ENCODE measurements around the gene SH3GL3.

Gene SH3GL3

GRCh38 chr15:83470887-83471286 lies 23.7 kb downstream of the SH3GL3 start:
- DNase-seq = no peak

GRCh38 chr15:83471307-83471866 lies 24.2 kb downstream of the SH3GL3 start:
- DNase-seq = no peak

DNA sequence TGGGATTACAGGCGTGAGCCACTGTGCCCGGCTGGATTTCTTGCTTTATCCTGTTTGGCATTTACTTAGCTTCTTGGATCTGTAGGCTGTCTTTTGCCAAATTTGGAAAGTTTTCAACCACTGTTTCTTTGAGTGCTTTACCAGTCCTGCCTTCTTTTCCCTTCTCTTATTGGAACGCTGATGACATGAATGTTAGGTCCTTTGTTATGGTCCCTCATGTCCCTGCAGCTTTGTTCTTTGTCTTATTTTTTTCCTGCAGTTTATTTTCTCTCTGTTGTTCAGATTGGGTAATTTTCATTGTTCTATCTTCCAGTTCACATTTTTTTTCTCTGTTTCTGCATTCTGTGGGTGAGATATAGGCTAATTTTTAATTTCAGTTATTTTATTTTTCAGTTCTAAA lies 25.0 kb downstream of the SH3GL3 start:
- DNase-seq = no peak

DNA sequence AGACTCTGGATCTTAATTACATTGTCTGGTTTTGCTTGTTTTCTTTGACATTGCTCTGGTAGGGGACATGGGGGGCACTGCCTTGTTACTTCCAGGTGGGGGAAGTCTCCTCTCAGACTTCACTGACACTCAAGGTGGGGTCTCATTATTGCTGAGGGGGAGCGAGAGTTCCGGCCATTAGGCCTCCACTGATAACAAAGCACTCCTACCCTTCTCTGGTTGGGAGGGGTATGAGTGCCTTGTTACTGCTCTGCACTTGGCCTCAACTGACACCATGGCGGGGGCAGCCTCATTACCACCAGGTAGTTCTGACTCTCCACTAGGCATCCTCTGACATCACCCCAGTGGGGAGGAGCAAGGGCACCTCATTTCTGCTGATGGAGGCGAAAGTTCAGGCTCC lies 25.7 kb downstream of the SH3GL3 start:
- no peak for DNase-seq

DNA sequence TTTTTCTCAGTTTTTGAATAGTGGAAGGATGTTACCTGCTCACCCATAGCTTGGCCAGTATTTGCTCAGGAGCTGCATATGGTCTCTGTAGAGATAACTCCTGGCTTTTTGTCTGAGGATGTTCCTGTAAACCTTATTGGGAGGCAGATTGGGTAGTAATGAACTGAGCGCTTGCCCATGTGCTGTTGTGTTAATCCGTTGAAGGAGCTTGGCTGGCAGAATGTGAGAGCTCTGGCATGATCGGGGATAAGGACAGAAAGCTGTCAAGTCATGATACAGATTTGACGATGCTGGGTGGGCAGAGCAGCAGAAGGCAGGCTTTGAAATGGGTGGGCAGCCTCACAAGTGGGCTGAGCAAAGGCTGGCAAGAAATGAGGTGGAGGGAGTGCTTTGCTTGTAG lies 27.4 kb downstream of the SH3GL3 start:
- no peak for DNase-seq

- DNase-seq = no peak
Observed at GRCh38 chr15:83475551-83475950, 28.4 kb downstream of the SH3GL3 start.

DNA sequence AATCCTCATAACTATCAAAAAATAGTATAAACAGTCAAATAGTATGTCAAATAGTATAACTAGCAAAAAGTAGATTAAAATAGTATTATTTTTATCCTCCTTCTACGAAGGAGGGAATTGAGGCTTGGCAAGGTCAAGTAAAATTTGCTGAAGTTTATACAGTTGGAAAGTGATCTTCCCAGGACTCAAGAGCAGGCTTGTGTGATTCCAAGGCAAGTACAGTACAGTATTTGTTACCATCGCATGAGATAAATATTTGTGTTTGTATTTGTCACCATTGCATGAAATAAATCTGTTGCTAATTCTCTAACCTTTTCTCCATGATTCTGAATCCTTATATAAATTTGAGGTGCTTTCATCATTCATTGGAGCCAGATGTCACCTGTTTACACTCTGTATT lies 28.9 kb downstream of the SH3GL3 start:
- DNase-seq = no peak

GRCh38 chr15:83476708-83477107 lies 29.6 kb downstream of the SH3GL3 start:
- DNase-seq = no peak

- no peak for DNase-seq
Observed at GRCh38 chr15:83477172-83477807, 30.1 kb downstream of the SH3GL3 start.

DNA sequence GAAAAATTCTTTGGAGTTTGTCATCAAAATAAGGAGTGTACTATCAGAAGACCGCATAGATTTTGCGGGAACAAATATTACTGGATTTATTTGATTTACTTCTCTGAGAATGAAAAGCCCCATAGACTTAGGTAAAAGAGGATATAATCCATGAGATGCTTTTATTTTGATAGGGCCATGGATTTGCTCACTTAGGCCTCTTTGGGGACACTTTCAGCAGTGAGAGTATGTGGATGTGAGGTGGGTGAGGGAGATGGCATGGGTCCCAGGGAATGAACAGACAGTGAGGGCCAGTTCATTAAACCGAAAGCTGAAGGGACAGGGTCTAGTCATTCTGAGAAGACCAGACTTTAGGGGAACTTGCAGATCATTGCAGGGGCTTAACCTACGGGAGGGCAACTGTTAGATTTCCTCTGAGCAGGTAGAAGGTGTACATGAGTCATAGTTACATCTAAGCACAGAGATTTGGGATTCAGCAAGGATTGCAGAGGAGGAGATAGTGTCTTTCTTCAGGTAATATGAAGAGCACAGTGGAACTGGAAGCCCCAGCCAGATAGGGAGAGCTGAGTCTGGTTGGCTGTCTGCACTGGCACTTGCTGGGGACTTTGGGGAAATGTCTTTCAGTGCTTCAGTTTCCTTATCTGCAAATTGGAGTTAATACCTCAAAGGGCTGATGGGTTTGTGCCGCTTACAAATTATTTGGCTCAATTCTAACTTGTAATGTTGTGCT lies 30.8 kb downstream of the SH3GL3 start:
- no peak for DNase-seq

DNA sequence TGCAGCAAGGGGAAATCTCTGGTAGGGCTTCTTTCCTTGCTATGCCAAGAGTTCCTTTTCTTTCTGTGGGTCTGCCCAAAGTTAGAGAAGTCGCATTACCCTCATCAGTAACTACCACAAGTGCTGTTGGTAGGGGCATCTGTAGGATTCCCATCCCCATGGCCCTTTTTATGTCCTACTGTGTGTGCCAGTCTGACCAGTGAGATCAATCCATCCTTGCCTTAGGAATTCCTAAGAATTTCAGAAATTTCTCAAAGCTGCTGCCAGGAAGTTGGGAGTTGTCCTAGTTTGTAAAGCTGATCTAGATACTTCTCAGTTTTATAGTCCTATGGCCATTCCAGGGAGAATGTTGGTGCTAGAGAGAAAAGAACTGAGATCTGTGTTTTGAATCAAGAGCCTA lies 36.5 kb downstream of the SH3GL3 start:
- DNase-seq = no peak

DNA sequence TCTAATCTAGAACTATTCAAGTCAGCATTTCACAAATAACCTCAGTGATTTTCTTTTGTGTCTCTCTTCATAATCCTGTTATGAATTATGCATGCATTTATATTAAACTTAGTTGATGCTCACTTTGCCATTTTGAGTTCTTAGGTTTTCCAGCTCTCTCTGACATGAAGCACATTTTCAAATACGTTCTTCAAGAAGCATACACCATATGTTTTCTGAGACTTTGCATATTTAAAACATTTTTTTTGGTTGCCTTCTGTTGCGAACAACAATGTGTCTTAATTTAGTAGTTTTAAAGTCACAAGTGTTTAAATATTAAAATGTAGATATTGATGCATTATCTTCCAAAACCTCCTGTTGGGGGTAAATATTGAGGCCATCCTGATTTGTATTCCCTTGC lies 37.5 kb downstream of the SH3GL3 start:
- no peak for DNase-seq

DNA sequence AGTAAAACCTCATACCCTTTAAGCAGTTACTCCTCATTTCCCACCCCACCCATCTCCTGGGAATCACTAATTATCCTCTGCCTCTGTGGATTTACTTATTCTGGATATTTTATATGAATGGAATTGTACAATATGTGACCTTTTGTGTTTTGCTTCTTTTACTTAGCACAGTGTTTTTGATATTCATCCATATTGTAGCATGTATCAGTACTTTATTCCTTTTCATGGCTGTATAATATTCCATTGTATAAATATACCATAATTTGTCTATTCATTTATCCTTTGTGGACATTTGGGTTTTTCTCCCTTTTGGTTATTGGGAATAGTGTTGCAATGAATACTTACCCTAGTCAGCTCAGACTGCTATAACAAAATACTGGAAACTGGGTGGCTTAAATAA lies 39.2 kb downstream of the SH3GL3 start:
- DNase-seq = no peak

DNA sequence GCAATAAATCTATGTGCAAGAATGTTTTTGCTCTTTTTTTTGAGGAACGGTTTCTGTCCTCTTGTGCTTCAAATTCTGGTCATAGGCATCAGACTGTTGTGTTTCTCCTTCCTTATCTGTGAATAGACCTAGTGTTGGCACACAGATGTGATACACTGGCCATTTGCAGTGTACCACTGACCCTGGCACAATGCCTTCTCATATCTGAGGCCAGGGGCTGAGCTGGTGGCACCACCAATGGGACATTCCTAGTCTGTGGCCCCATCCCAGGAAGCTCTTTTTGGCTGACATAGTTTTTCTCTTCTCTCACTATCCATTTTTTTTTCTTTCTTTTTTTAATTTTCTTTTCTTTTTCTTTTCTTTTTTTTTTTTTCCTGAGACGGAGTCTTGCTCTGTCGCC lies 40.4 kb downstream of the SH3GL3 start:
- DNase-seq = no peak

- DNase-seq = no peak
Observed at GRCh38 chr15:83489690-83490089, 42.5 kb downstream of the SH3GL3 start.

DNA sequence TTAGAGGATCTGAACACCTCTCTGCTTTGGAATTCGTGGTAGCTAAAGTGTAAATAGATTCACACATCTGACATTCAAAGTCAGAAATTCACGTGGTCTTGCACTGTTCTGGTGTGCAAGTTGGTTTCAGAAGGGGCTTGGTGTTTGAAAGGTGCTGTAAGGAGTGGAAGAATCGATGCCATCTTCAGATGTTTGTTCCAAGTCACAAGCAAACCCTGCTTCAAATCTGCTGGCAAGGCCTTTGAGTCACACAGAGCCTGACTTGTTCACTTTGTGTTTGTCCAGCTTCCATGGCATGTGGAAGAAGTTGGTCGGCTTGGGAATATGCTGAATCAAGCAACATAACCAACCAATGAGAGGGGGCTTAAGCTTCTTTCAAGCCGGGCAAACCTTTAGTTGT lies 44.3 kb downstream of the SH3GL3 start:
- no peak for DNase-seq

DNA sequence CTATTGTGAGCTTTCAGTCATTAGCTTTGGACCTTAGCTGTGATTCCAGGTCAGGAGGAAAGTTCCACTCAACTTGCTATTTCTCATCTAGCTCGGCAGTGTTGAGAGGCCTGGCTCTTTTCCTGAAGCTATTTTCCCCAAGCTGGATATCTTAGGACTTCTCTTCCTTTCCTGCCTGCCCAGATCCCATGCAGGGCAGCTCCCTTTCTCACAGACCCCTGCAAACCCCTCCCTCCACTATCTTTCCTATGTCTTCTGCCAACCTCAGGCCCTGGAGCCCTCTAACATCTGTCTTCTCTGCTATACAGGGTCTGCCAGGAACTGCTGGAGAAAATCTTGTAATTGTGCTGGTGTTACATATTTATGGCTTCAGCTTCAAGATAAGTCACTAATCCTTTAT lies 49.6 kb downstream of the SH3GL3 start:
- DNase-seq = no peak

- no peak for DNase-seq
Observed at GRCh38 chr15:83498374-83498773, 51.2 kb downstream of the SH3GL3 start.

DNA sequence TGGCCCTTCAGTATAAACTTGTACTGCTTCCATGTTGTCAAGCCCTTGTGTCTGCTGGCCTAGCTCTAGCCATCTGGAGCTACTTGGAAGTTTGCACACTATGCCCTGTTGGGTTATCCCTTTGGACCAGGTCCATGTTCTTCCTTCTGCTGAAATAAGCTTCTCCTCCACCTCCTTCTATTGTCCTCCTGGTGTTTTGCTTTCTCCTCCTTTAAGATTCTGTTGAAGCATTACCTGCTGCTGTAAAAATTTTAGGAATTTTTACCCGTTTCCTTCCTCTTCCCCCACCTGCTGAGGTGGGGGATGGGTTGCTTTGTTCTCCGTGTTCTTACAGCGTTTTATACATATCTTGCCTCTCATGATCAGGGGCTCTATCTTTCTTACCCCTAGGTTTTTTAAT lies 51.7 kb downstream of the SH3GL3 start:
- DNase-seq = no peak

GRCh38 chr15:83499476-83499875 lies 52.3 kb downstream of the SH3GL3 start:
- DNase-seq = no peak

DNA sequence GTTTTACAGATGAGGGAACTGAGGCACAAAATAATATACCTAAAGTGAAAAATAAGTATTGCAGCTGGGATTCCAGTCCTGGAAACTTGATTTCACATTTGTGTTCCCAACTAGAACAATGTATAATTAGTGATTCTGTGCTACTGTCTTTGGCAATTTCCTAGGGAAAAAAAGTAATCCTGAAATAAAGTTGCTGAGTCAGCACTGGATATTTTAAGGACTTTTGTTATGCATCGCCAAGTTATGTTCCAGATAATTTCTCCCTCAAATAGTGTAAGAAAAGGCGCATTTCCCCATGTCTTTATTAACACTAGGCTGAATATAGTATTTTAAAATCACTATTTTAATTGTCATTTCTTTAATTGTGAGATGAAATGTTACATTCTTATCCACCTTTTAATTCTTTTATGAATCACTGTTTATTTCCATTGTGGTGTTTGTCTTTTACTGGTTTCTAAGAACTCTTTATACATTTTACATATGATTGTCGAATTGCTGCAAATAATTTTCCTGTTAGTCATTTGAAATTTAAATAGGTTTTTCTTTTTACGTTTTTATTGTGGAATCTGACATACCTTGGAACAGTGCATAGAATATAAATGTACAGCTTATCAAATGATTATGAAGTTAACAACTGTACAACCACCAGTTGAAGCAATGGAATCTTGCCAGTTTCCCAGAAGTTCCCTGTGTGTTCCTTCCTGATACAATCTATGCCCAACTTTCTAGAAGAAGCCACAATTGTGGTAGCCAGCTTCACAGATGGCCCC lies 56.6 kb downstream of the SH3GL3 start:
- no peak for DNase-seq

DNA sequence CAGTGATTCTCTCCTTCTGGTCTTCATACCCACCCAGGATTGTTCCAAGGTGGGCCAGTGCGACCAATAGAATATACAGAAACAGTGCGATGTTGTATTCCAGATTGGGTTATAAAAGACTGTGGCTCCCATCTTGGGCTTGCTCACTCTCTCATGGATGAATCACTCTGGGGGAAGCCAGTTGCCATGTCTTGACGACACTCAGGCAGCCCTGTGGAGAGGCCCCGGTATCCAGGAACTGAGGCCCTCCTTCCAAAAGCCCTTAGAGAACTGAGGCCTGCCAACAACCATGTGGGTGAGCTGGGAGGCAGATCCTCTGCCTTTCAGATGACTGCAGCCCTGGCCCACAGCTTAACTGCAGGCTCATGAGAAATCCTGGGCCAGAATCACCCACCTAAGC lies 57.2 kb downstream of the SH3GL3 start:
- DNase-seq = no peak

GRCh38 chr15:83510001-83510400 lies 62.9 kb downstream of the SH3GL3 start:
- no peak for DNase-seq

- no peak for DNase-seq
Observed at GRCh38 chr15:83512459-83512858, 65.3 kb downstream of the SH3GL3 start.
